ENCODE measurements around the gene REG4.

DNA sequence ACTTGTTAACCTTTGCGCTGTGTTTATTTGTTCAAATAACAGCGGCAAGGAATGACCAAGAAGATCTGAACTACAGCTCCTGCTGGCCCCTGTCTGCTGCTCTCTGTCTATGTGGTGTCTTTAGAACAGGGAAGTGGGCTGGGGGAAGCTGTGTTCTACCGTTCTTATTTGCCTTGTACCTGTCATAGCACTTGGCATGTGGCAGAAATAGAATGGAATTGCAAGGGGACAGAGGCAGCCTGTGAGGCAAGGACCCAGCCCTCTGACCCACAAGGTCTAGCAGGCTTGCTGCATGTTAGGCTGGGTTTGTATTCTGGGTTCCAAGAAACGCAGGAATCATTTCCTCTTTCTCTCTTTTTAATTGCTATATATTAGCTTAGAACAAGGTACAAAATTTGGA lies 63.2 kb downstream of the REG4 start:
- TF ChIP-seq, protein P1, sequence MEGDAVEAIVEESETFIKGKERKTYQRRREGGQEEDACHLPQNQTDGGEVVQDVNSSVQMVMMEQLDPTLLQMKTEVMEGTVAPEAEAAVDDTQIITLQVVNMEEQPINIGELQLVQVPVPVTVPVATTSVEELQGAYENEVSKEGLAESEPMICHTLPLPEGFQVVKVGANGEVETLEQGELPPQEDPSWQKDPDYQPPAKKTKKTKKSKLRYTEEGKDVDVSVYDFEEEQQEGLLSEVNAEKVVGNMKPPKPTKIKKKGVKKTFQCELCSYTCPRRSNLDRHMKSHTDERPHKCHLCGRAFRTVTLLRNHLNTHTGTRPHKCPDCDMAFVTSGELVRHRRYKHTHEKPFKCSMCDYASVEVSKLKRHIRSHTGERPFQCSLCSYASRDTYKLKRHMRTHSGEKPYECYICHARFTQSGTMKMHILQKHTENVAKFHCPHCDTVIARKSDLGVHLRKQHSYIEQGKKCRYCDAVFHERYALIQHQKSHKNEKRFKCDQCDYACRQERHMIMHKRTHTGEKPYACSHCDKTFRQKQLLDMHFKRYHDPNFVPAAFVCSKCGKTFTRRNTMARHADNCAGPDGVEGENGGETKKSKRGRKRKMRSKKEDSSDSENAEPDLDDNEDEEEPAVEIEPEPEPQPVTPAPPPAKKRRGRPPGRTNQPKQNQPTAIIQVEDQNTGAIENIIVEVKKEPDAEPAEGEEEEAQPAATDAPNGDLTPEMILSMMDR (conservative IDR thresholded peaks at IDR 0.05; ENCODE audit: low read length), result no peak
- no peak for TF ChIP-seq EZH2phosphoT487 (IDR thresholded peaks at IDR 0.05; ENCODE audit: borderline replicate concordance)
